ENCODE measurements around the gene COX19. TPM values are rescaled to one million over a fixed set of nuclear protein-coding genes. Genes with fewer than 3 reads are reported as not detected.

The COX19 gene
- polyA plus RNA-seq, 4 donors = 7.2 to 19.3 (median 11.2) TPM

DNA sequence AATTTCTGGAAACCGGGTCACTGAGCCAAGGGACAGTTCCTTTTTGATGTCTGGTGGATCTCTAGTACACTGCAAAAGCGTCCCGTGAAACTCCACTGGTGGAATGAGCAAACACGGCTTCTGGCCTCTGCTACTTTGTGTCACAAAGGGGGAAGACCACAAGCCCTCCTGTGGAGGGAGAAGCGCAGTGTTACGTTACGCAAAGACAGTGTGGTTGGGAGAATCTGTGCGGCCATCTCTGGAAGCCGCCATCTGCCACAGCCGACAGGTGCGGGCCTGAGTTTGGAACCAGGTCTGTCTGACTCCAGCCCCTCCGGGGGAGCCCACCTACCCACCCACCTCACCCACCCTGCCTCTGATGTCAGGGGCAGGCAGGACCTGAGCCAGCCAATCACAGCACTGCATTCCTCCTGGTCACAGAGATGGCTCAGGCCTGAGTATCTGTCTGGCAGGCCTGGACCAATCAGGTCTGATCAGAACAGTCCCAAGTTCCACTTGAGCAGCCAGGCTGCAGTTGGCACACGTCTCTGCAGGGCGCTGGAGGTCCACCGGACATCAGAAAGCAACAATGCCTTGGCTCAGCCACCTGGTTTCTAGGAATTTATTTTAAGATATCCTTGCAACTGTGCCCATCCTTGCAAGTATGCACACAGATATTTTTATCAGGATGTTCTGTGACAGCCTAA, 4.7 kb upstream of the COX19 start:
- no peak for DNase-seq (ENCODE audit: low read depth in 4 of 4, low spot score in 3 of 4)

- no peak for DNase-seq (ENCODE audit: low read depth in 4 of 4, low spot score in 3 of 4)
Measured at GRCh38 chr7:979151-979550, 3.8 kb upstream of the COX19 start.

GRCh38 chr7:978416-979091, 3.2 kb upstream of the COX19 start:
- DNase-seq (ENCODE audit: low read depth in 4 of 4, low spot score in 3 of 4) = no peak

DNA sequence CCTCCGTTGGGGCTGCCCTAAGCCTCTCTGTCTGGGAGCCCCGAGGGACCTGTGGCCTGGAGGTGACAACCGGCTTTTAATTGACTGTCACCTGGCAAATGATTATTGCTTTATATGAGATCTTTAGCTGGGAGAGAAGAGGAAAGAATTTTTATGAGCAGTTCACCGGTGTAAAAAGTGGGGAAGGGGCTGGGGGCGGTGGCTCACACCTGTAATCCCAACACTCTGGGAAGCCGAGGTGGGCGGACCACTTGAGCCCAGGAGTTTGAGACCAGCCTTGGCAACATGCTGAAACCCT, 2.6 kb upstream of the COX19 start:
- DNase-seq (ENCODE audit: low read depth in 4 of 4, low spot score in 3 of 4) = no peak

GRCh38 chr7:977326-978048, 2.1 kb upstream of the COX19 start:
- peak in 2 of 4 donors; percentile 65 to 75 for DNase-seq (ENCODE audit: low read depth in 4 of 4, low spot score in 3 of 4)

DNA sequence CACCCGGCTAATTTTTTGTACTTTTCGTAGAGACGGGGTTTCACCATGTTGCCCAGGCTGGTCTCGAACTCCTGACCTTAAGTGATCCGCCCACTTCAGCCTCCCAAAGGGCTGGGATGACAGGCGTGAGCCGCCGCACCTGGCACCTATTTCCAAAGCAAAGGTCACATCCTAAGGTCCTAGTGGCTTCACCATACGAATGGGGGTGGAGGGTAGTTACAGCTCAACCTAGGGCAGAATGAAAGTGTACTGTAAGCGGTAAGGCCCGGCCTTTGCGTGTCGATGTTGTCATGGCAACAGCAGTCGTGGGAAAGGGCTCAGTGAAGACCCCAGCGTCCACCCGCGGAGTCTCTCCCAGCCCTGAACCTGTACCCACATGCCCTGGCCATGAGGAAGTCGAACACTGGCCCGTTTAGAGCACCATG, 1.6 kb upstream of the COX19 start:
- DNase-seq (ENCODE audit: low read depth in 4 of 4, low spot score in 3 of 4) = no peak

DNA sequence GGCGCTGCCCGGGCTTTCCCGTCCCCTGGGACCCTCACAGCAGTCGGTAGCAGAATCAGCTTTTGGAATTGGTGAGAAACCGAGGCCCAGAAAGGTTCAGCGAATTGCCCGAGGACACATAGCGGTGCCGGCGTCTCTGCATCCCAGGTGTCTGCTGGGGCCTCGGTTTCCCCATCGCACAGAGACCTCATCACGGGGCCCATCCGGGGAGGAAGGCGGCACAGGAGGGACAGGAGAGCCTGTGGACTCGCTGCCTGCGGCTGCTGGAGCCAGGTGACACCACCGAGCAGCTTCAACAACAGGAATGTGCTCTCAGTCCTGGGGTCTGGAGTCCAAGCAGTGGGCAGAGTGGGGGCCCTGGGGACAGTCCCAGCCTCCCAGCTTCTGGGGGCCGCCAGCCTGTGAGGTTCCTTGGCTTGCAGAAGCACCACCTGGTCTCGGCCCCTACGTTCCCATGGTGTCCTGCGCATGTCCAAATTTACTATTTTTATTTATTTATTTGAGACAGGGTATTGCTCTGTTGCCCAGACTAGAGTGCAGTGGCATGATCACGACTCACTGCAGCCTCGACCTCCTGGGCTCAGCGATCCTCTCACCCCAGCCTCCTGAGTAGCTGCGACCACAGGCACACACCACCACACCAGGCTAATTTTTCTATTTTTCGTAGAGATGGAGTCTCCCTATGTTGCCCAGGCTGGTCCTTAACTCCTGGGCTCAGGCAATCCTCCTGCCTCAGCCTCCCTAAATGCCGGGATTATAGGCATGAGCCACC, 539 bp upstream of the COX19 start:
- DNase-seq (ENCODE audit: low read depth in 4 of 4, low spot score in 3 of 4) = no peak

GRCh38 chr7:974172-974571, 1.2 kb downstream of the COX19 start:
- no peak for DNase-seq (ENCODE audit: low read depth in 4 of 4, low spot score in 3 of 4)

DNA sequence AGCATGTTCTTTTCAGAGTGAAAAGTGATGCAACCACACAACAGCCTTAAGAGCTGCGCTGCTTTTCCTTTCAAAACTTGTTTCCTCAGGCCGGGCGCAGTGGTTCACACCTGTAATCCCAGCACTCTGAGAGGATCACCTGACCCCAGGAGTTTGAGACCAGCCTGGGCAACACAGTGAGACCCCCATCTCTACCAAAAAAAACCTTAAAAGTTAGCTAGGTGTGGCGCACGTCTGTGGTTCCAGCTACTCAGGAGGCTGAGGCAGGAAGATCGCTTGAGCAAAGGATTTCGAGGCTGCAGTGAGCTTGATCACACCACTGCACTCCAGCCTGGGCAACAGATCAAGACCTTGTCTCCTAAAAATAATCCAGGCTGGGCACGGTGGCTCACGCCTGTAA, 2.0 kb downstream of the COX19 start:
- no peak for DNase-seq (ENCODE audit: low read depth in 4 of 4, low spot score in 3 of 4)

DNA sequence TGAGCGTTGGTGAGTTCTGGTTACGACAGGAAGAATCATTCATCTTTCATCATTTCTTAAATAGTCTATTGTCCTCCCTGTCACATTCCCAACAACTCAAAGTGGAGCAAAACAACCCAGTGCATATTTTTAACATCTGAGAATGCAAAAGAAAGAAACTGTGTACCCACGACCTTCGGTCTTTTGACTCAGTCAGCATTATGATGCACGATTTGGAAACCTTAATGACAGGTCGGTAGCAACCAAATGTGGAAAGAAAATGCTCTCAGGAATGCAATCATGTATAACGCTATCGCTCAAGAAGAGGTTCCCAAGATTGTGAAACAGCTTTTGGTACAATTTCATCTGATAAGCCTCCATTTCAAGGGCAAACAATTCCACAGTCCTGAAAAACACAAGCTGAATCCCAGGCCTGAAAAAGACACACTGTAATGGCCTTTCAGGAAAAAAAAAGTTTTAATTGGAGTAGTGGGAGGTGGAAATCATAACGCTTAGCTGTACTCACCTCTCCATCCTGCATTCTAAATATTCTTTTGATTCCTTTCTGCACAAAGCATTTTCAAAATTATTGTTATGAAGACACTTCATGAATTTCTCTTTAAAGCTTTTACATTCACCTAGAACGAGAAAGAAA, 2.6 kb downstream of the COX19 start:
- DNase-seq (ENCODE audit: low read depth in 4 of 4, low spot score in 3 of 4) = no peak

DNA sequence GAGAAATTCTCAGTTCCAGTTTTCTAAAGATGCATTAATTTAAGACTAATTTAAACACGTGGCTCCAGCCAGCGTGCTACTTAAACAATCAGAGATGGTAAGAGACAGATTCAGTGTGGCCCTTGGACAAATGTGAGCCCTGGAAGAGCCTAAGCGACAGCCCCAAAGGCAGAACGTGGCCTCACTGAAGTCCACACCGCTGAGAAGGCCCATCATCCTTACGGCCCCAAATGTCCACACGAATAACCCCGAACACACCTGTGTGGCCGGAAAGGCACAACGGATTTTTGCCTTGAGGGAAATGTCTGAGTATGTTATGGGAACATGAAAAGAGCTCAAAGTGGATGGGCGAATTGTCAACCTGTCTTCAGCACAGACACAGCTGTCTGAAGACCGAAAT, 3.2 kb downstream of the COX19 start:
- no peak for DNase-seq (ENCODE audit: low read depth in 4 of 4, low spot score in 3 of 4)

GRCh38 chr7:970744-971143, 4.6 kb downstream of the COX19 start:
- DNase-seq (ENCODE audit: low read depth in 4 of 4, low spot score in 3 of 4) = no peak

GRCh38 chr7:969403-969802, 5.9 kb downstream of the COX19 start:
- no peak for DNase-seq (ENCODE audit: low read depth in 4 of 4, low spot score in 3 of 4)

DNA sequence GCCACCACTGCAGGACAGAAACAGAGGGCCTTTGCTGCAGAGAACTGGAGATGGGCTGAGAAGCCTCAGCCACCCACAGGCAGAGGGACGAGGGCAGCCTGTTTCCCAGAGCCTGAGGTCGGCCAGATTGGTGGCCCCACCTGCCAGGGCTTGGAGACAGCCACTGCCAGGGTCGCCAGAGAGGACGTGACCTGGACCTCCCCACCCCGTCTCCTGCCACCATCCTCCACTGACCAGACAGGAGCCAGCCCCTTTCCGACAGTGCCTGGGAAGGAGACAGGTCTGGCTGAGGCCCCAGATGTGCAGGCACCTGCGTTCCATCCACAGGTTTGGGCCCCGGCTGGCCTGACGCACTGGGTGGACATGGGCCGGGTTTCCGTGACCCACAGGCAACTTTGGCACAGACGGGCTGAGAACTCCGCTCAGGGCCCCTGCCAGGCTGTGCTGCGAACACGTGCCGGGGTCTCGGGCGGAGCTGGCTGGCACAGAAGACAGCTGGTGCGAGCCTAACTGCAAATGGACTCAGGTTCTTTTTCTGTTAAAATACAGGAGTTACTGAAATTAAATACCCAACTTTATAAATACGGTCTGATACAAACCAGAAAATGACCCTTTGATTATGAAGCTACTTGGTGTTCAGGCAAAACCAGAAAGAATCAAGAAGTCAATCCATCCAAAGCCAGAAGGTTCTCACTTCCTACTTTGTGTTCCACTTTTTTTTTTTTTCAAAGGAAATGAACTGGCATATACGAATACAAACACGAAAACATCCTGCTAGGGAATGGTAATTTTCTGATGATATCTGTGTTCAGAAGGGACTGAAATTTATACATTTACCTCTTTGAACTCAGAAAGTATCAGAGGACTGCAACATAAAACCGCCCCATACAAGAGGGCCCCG, 6.9 kb downstream of the COX19 start:
- DNase-seq (ENCODE audit: low read depth in 4 of 4, low spot score in 3 of 4) = no peak

GRCh38 chr7:967361-968082, 7.8 kb downstream of the COX19 start:
- DNase-seq (ENCODE audit: low read depth in 4 of 4, low spot score in 3 of 4) = no peak

DNA sequence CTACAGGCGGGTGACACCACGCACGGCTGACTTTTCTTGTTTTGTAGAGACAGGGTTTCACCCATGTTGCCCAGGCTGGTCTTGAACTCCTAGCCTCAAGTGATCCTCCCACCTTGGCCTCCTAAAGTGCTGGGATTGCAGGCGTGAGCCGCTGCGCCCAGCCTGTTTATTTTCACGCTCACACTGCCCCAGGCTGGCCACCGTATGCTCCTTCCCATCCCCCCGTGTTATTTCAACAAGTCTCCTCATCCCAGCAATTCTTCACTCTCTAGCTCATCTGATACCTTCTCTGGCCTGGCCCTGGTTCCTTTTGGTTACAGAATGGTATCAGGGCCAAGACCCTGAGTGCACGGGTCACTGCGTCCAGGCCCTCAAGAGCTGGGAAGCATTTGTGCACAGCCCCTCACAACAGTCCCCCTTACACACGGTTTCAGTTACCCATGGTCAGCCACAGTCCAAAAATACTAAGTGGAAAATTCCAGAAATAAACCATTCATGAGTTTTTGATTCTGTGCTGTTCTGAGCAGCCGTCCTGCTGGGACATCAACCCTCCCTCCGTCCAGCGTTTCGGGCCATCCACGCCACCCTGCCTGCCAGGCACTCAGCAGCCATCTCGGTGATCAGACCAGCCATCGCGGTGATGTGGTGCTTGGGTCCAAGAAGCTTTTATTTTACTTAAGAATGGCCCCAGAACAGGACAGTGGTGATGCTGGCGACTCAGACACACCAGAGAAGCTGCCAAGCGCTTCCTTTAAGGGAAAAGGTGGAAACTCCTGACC, 8.9 kb downstream of the COX19 start:
- no peak for DNase-seq (ENCODE audit: low read depth in 4 of 4, low spot score in 3 of 4)

GRCh38 chr7:964401-965231, 10.7 kb downstream of the COX19 start:
- DNase-seq (ENCODE audit: low read depth in 4 of 4, low spot score in 3 of 4) = no peak

Measured in left renal pelvis (tissue), 4 donors.